IMR-90 (cell line): Measurements from ENCODE around the gene ADARB2. TPM values are rescaled to one million over a fixed set of nuclear protein-coding genes. Genes with fewer than 3 reads are reported as not detected.

Experiments used
- ATAC-seq: fragments of 200-7000 bp; cut with Tn5 transposase; 2 replicates; pipeline ENCODE4 v1.9.1; 2020; ENCODE audit warnings: low read depth, mild to moderate bottlenecking, moderate library complexity
- BruUV-seq: library from RNA; stranded (reverse); fragments of 400-500 nt; replicated peaks from 2 replicates; lab custom pipeline; 2021; lab: Mats Ljungman, UMichigan
- CTCF ChIA-PET: fragments of 300-600 bp; formaldehyde crosslinking; extraction: SDS; loops from one replicate; lab custom pipeline; 2021; ENCODE audit warnings: antibody characterized with exemption; lab: Yijun Ruan, JAX
- POLR2A ChIA-PET: fragments of 300-600 bp; sonication (Branson Sonifier 250); formaldehyde crosslinking; loops from one replicate; lab custom pipeline; 2022; ENCODE audit warnings: antibody characterized with exemption; ENCODE audit not compliant: unreplicated experiment; lab: Charles Lee
- DNase-seq: peaks from one replicate; pipeline ENCODE4 v3.0.0; 2013
- H2AFZ ChIP-seq: replicated peaks from 2 replicates; pipeline ENCODE3; 2013; ENCODE audit warnings: low read length, mild to moderate bottlenecking; ENCODE audit not compliant: poor library complexity
- H2AK5ac ChIP-seq: 2 replicates; pipeline ENCODE4 v1.6.1; 2013; ENCODE audit warnings: low read depth, low read length, inconsistent platforms
- H2AK9ac ChIP-seq: replicated peaks from 2 replicates; pipeline ENCODE3; 2013; ENCODE audit warnings: mild to moderate bottlenecking, low read depth, low read length, moderate library complexity; ENCODE audit not compliant: poor library complexity
- H2BK120ac ChIP-seq: 2 replicates; pipeline ENCODE4 v1.6.1; 2013; ENCODE audit warnings: low read depth, low read length, inconsistent platforms
- H2BK15ac ChIP-seq: 3 replicates; pipeline ENCODE4 v1.6.1; 2013; ENCODE audit warnings: low read depth, low read length, inconsistent platforms
- H2BK20ac ChIP-seq: 2 replicates; pipeline ENCODE4 v1.6.1; 2013; ENCODE audit warnings: low read depth, mild to moderate bottlenecking, inconsistent platforms, low read length, moderate library complexity
- H2BK5ac ChIP-seq: 2 replicates; pipeline ENCODE4 v1.6.1; 2013; ENCODE audit warnings: mild to moderate bottlenecking, low read depth, low read length, inconsistent platforms; ENCODE audit not compliant: poor library complexity, severe bottlenecking
- H3K14ac ChIP-seq: replicated peaks from 2 replicates; pipeline ENCODE4 v1.6.1; 2013; ENCODE audit warnings: low read depth, low read length, inconsistent platforms
- H3K18ac ChIP-seq: 2 replicates; pipeline ENCODE4 v1.6.1; 2013; ENCODE audit warnings: low read depth, low read length, control low read depth
- H3K23ac ChIP-seq: 2 replicates; pipeline ENCODE4 v1.6.1; 2013; ENCODE audit warnings: low read depth, low read length, inconsistent platforms
- H3K27ac ChIP-seq: 2 replicates; pipeline ENCODE4 v1.5.1; 2013; ENCODE audit warnings: mild to moderate bottlenecking, control low read depth, low read length; ENCODE audit not compliant: insufficient read depth
- H3K27me3 ChIP-seq: 2 replicates; pipeline ENCODE4 v1.6.1; 2013; ENCODE audit warnings: low read length; ENCODE audit not compliant: control insufficient read depth, insufficient read depth
- H3K36me3 ChIP-seq: 2 replicates; pipeline ENCODE4 v1.6.1; 2013; ENCODE audit warnings: low read length, mixed read lengths; ENCODE audit not compliant: control insufficient read depth, insufficient read depth
- H3K4ac ChIP-seq: 2 replicates; pipeline ENCODE4 v1.6.1; 2013; ENCODE audit warnings: low read depth, low read length, inconsistent platforms
- H3K4me1 ChIP-seq: 2 replicates; pipeline ENCODE4 v1.6.1; 2013; ENCODE audit warnings: low read length, mixed read lengths; ENCODE audit not compliant: control insufficient read depth, insufficient read depth
- H3K4me2 ChIP-seq: 2 replicates; pipeline ENCODE4 v1.6.1; 2013; ENCODE audit warnings: low read depth, mild to moderate bottlenecking, control low read depth, low read length, moderate library complexity
- H3K4me3 ChIP-seq: 2 replicates; pipeline ENCODE4 v1.5.1; 2013; ENCODE audit warnings: low read depth, mild to moderate bottlenecking, control low read depth, low read length, moderate library complexity; ENCODE audit not compliant: insufficient read depth
- H3K56ac ChIP-seq: 2 replicates; pipeline ENCODE4 v1.6.1; 2013; ENCODE audit warnings: low read length, inconsistent platforms; ENCODE audit not compliant: insufficient read depth; ENCODE audit errors: extremely low read depth
- H3K79me1 ChIP-seq, 2 experiments: 2 replicates each; pipeline ENCODE4 v1.6.1; 2013; ENCODE audit warnings: low read length in 2 of 2, inconsistent platforms in 1 of 2, low read depth in 1 of 2
- H3K9ac ChIP-seq: 2 replicates; pipeline ENCODE4 v1.6.1; 2013; ENCODE audit warnings: low read depth, low read length, control low read depth
- H3K9me1 ChIP-seq: 2 replicates; pipeline ENCODE4 v1.6.1; 2013; ENCODE audit warnings: low read length, inconsistent platforms; ENCODE audit not compliant: insufficient read depth
- H3K9me3 ChIP-seq: 2 replicates; pipeline ENCODE4 v1.6.1; 2013; ENCODE audit warnings: low read length; ENCODE audit not compliant: control insufficient read depth, insufficient read depth
- H4K20me1 ChIP-seq: 2 replicates; pipeline ENCODE4 v1.6.1; 2013; ENCODE audit warnings: low read length, inconsistent platforms; ENCODE audit not compliant: insufficient read depth
- H4K5ac ChIP-seq: 2 replicates; pipeline ENCODE4 v1.6.1; 2013; ENCODE audit warnings: mild to moderate bottlenecking, low read depth, low read length, control low read depth
- H4K8ac ChIP-seq, 2 experiments: 2 replicates each; pipeline ENCODE4 v1.6.1; 2013; ENCODE audit warnings: low read depth in 2 of 2, low read length in 2 of 2, control low read depth in 1 of 2, inconsistent platforms in 1 of 2
- H4K91ac ChIP-seq: 2 replicates; pipeline ENCODE4 v1.6.1; 2013; ENCODE audit warnings: low read depth, low read length, inconsistent platforms; ENCODE audit not compliant: insufficient read depth
- BHLHE40 ChIP-seq: fragments of 150-350 bp; IDR thresholded peaks from 2 replicates; pipeline ENCODE4 v1.6.1; 2016; ENCODE audit warnings: mild to moderate bottlenecking, low read depth, low read length
- CEBPB ChIP-seq: IDR thresholded peaks from 2 replicates; pipeline ENCODE4 v1.6.1; 2012; ENCODE audit warnings: low read depth, low read length, improper control_type of control experiment
- CHD1 ChIP-seq: IDR thresholded peaks from 2 replicates; pipeline ENCODE4 v1.6.1; 2012; ENCODE audit warnings: low read depth, low read length, improper control_type of control experiment
- CTCF ChIP-seq: conservative IDR thresholded peaks from 2 replicates; pipeline ENCODE4 v1.5.1; 2012; ENCODE audit warnings: mild to moderate bottlenecking, low read depth, low read length, improper control_type of control experiment
- ELK1 ChIP-seq: fragments of 150-350 bp; IDR thresholded peaks from 2 replicates; pipeline ENCODE4 v1.6.1; 2016; ENCODE audit warnings: low read depth, mild to moderate bottlenecking, low read length, moderate library complexity, borderline replicate concordance
- FOS ChIP-seq: fragments of 150-350 bp; IDR thresholded peaks from 2 replicates; pipeline ENCODE4 v1.6.1; 2016; ENCODE audit warnings: low read depth, low read length
- MAFK ChIP-seq: IDR thresholded peaks from 2 replicates; pipeline ENCODE4 v1.6.1; 2012; ENCODE audit warnings: low read depth, low read length, improper control_type of control experiment
- MAZ ChIP-seq: IDR thresholded peaks from 2 replicates; pipeline ENCODE4 v1.6.1; 2012; ENCODE audit warnings: low read depth, mild to moderate bottlenecking, low read length, improper control_type of control experiment, moderate library complexity, borderline replicate concordance
- MXI1 ChIP-seq: IDR thresholded peaks from 2 replicates; pipeline ENCODE4 v1.6.1; 2012; ENCODE audit warnings: low read depth, mild to moderate bottlenecking, low read length, moderate library complexity, borderline replicate concordance
- NFE2L2 ChIP-seq: fragments of 150-350 bp; IDR thresholded peaks from 2 replicates; pipeline ENCODE4 v1.6.1; 2016; ENCODE audit warnings: low read depth, mild to moderate bottlenecking, low read length
- POLR2A ChIP-seq: IDR thresholded peaks from 2 replicates; pipeline ENCODE4 v1.6.1; 2012; ENCODE audit warnings: mild to moderate bottlenecking, low read depth, low read length
- RCOR1 ChIP-seq: IDR thresholded peaks from 2 replicates; pipeline ENCODE4 v1.6.1; 2012; ENCODE audit warnings: mild to moderate bottlenecking, low read length, improper control_type of control experiment; ENCODE audit not compliant: insufficient replicate concordance
- RFX5 ChIP-seq: IDR thresholded peaks from 2 replicates; pipeline ENCODE4 v1.8.0; 2012; ENCODE audit warnings: low read depth, mild to moderate bottlenecking, low read length, moderate library complexity
- SMC3 ChIP-seq: fragments of 150-350 bp; IDR thresholded peaks from 2 replicates; pipeline ENCODE4 v1.6.1; 2016; ENCODE audit warnings: low read depth, mild to moderate bottlenecking, antibody characterized with exemption, low read length, moderate library complexity
- USF2 ChIP-seq: fragments of 150-350 bp; IDR thresholded peaks from 2 replicates; pipeline ENCODE4 v1.6.1; 2017; ENCODE audit warnings: mild to moderate bottlenecking, antibody characterized with exemption, low read length, low read depth
- WGBS, 2 experiments: methylation state at CpG; one replicate each; pipeline versions ENCODE4 v1.1.5 to v1.1.7; 2013; ENCODE audit warnings: missing lambda C conversion rate in 2 of 2; ENCODE audit not compliant: insufficient read length in 1 of 2; ENCODE audit errors: extremely low coverage in 2 of 2; 5-methylcytosine and 5-hydroxymethylcytosine counted together
- dilution Hi-C: fragments of 300-500 bp; cut with HindIII; formaldehyde crosslinking; loops from one replicate; pipeline ENCODE4 v1.14.3; 2018; ENCODE audit warnings: low sequenced_read_pairs; ENCODE audit not compliant: unreplicated experiment
- in situ Hi-C: fragments of 300-500 bp; cut with MboI; formaldehyde crosslinking; loops from 3 replicates; pipeline ENCODE4 v1.14.3; 2019; ENCODE audit warnings: low sequenced_read_pairs, inconsistent platforms, mixed read lengths
- intact Hi-C: fragments of 100-400 bp; cut with micrococcal nuclease; formaldehyde crosslinking; loops from 2 replicates; pipeline ENCODE4 v1.10.0; 2022
- polyA plus RNA-seq, 3 experiments: library from polyadenylated mRNA; depleted of rRNA; stranded (reverse); fragments of >200 nt; gene quantifications; 2 replicates each; pipeline ENCODE4 v1.2.3, GENCODE V29; 2012; ENCODE audit warnings: low replicate concordance in 1 of 3
- total RNA-seq: library from RNA; depleted of rRNA; stranded (reverse); fragments of >200 nt; gene quantifications from 2 replicates; pipeline ENCODE4 v1.2.3, GENCODE V29; 2012

The ADARB2 gene
- total and polyA plus RNA-seq, 2 of the 4 experiments (the other 2 are of a cell fraction), result not detected

- H2BK5ac ChIP-seq, result no peak overlapping the region
- no peak overlapping the region for H3K27ac ChIP-seq
- CTCF ChIA-PET, result no interaction called here
- no peak overlapping the region for H3K4ac ChIP-seq
- no peak overlapping the region for H2BK120ac ChIP-seq
- H2BK20ac ChIP-seq, result no peak overlapping the region
- peaks cover 12% of the 10 kb centered on the region; the same call in 1 of the 2 replicates for H3K9me1 ChIP-seq
- H3K56ac ChIP-seq, result no peak overlapping the region
- H3K9ac ChIP-seq, result no peak overlapping the region
- 90% methylated on average over 7 of the region's 15 CpGs; no CpG with 5 or more reads in 1 of the 2 experiments for WGBS, 2 experiments
- H4K8ac ChIP-seq, result no peak overlapping the region
- H2AFZ ChIP-seq, result no peak overlapping the region
- no peak overlapping the region for H3K18ac ChIP-seq
- H3K9me3 ChIP-seq, result no peaks in the 10 kb centered on the region
- H3K4me1 ChIP-seq, result no peaks in the 10 kb centered on the region
- POLR2A ChIA-PET, result no interaction called here
- no peaks in the 10 kb centered on the region for H4K20me1 ChIP-seq
- intact Hi-C loops (no loop called here), in situ Hi-C loops (no loop called here), dilution Hi-C loops (no loop called here)
- no peak for DNase-seq
- no peak overlapping the region for H2BK15ac ChIP-seq
- H2AK9ac ChIP-seq, result no peak overlapping the region
- no TSS peak for BruUV-seq
- ATAC-seq, result no peak
- no peak overlapping the region for H4K5ac ChIP-seq
- no peak overlapping the region for H3K4me3 ChIP-seq
- TF ChIP-seq MXI1 (no peak), CEBPB (no peak), RCOR1 (no peak), RFX5 (no peak), CHD1 (no peak), ELK1 (no peak), MAZ (no peak), CTCF (no peak), POLR2A (no peak), USF2 (no peak), SMC3 (no peak), FOS (no peak), BHLHE40 (no peak), MAFK (no peak), NFE2L2 (no peak)
- no peaks in the 10 kb centered on the region for H3K27me3 ChIP-seq
- H3K36me3 ChIP-seq, result peaks cover 48% of the 10 kb centered on the region
- H3K23ac ChIP-seq, result no peak overlapping the region
- no peak overlapping the region for H3K14ac ChIP-seq
- no peak overlapping the region for H3K4me2 ChIP-seq
- H2AK5ac ChIP-seq, result no peak overlapping the region
- H3K79me1 ChIP-seq, result peaks cover 5 to 11% of the 10 kb centered on the region in 2 experiments; a peak in 3 of 4 replicates
- no peak overlapping the region for H4K91ac ChIP-seq
Measured at GRCh38 chr10:1127629-1128028, 609.7 kb downstream of the ADARB2 start.
